ENCODE results near the gene COG5.

GRCh38 chr7:107169120-107170050 is 394.3 kb downstream of the COG5 start:
- TF ChIP-seq GATA2 (IDR thresholded peaks at IDR 0.05; ENCODE audit: low read depth, low read length) (no peak), GATA3 (IDR thresholded peaks at IDR 0.05; ENCODE audit: low read depth, low read length) (no peak)
